ENCODE results near the gene FAM200A.

GRCh38 chr7:99521399-99521798 is 30.5 kb downstream of the FAM200A start:
- no peak for TF ChIP-seq EP300 (IDR thresholded peaks at IDR 0.05)
- TF ChIP-seq, protein P1, sequence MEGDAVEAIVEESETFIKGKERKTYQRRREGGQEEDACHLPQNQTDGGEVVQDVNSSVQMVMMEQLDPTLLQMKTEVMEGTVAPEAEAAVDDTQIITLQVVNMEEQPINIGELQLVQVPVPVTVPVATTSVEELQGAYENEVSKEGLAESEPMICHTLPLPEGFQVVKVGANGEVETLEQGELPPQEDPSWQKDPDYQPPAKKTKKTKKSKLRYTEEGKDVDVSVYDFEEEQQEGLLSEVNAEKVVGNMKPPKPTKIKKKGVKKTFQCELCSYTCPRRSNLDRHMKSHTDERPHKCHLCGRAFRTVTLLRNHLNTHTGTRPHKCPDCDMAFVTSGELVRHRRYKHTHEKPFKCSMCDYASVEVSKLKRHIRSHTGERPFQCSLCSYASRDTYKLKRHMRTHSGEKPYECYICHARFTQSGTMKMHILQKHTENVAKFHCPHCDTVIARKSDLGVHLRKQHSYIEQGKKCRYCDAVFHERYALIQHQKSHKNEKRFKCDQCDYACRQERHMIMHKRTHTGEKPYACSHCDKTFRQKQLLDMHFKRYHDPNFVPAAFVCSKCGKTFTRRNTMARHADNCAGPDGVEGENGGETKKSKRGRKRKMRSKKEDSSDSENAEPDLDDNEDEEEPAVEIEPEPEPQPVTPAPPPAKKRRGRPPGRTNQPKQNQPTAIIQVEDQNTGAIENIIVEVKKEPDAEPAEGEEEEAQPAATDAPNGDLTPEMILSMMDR (IDR thresholded peaks at IDR 0.05): no peak
- TF ChIP-seq POLR2A (IDR thresholded peaks at IDR 0.05): no peak

All from ovary (tissue), 3 donors.